ENCODE results near the gene METTL8.
"Not testable (repeated sequence)": the region's sequence is repeated elsewhere in the genome, so short reads cannot be mapped to it uniquely, and the experiment has no call there.

The METTL8 gene

GRCh38 chr2:171345971-171346722 lies 87.6 kb downstream of the METTL8 start:
- no peak for DNase-seq (ENCODE audit: low spot score)

DNA sequence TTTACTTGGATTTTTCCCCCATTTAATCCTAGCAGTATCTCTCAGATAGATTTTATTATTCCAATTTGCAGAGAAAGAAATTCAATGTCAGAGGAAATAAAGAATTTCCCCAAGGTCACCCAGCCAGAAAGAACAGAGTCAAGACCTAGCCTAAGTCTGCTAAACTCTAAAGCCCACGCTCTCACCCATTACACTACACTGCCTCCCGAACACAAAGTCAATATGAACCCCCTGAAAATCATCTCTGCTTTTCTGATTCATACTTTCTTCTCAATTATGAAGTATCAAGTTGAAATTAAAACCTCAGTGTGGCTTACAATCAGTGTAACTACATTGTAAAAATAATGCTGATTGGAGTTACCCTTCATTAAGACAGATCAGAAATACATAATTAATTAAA lies 89.6 kb downstream of the METTL8 start:
- no peak for DNase-seq (ENCODE audit: low spot score)

DNA sequence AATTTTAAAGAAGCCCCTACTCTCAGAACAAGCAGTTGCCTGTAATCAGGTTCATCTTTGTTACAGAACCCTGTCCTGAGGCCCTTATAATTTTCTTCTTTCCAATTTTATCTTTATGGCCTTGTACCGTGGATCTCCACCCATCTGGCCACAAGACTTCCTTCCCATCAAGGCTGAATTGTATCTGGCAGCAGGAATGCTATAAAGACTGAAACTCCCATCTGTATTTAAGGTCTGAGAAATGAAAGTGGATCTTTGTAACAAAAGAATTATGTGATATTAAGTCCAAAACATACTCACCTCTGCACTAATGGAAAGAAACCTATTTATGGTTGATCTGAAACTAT lies 91.8 kb downstream of the METTL8 start:
- DNase-seq (ENCODE audit: low spot score), result no peak

- no peak for DNase-seq (ENCODE audit: low spot score)
These were observed 92.3 kb downstream of the METTL8 start for GRCh38 chr2:171341394-171342066.

- DNase-seq (ENCODE audit: low spot score), result no peak
These were observed 98.8 kb downstream of the METTL8 start for GRCh38 chr2:171334946-171335345.

DNA sequence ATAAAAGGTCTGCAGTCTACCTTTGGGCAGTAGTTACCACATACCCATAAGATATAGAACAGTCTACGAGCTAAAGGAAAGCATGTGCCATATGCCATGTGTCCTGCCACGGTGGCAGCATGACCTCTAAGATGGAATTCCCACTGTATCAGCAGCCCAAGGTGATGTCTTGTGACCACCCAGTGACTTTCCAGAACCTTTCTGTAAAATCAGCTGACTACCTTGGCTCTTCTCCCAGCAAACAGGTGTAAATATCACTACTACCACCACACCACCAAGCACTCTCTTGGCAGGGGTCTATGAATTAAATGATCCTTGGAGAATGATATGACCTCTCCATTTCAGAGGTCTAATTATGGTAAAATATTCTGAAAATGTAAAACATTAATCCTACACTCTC lies 99.6 kb downstream of the METTL8 start:
- DNase-seq (ENCODE audit: low spot score), result no peak

DNA sequence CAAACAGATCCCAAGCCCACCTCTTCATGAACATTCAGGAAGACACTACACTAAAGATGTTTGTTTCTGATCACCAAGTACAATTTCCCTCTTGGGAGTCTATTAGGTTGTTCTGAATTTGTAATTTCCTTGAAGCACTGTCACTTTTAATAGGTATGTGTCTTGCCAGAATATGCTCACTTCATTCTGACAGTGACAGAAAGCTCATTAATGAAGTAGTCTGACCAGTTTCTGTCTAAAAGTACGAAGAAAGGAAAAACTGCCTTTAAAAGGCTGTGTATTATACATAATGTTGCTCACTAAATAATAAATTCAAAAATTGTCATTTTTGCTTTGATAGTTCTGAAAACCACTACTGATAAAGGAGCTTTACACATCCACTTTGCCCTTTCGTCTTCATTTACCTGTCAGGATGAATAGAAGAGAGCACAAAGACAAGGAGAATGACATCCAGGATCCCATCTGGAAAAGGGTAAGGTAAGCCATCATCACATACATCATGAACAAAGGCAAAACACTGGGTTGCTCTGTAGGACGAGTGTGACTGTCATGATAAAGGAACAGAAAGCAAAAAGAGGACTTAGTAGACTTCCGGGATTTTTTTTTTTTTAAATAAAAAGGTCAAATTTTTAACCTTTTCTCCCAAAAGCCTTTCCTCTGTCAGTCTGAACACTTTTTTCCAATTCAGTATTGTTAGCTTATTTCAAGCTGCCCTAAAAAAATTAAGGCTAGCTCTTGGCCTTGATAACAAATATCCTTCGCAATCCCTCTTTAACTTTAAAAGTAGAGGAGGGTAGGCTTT lies 103.4 kb downstream of the METTL8 start:
- no peak for DNase-seq (ENCODE audit: low spot score)

DNA sequence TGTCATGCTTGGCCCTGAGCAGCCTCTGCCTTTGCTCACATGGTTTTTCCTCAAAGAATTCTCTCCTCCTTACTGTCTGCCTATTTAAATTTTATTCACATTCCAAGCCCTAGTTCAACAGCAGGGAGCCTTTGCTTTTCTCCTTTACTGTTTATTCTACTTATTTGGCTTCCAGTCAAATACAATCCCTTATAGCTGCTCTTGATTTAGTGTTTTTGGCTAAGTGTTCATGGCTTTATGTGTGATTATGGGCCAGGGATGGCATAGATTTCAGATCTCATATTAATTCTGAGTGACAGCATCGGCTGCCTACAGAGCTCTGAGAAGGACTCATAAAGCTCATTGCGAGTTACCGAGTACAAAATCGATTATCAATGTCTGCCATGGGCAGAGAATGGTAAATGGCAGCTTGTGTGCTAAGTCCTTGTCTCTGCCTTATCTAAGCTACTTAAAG lies 106.7 kb downstream of the METTL8 start:
- DNase-seq (ENCODE audit: low spot score), result no peak

GRCh38 chr2:171325886-171326585 lies 107.8 kb downstream of the METTL8 start:
- DNase-seq (ENCODE audit: low spot score), result peak; percentile 52

DNA sequence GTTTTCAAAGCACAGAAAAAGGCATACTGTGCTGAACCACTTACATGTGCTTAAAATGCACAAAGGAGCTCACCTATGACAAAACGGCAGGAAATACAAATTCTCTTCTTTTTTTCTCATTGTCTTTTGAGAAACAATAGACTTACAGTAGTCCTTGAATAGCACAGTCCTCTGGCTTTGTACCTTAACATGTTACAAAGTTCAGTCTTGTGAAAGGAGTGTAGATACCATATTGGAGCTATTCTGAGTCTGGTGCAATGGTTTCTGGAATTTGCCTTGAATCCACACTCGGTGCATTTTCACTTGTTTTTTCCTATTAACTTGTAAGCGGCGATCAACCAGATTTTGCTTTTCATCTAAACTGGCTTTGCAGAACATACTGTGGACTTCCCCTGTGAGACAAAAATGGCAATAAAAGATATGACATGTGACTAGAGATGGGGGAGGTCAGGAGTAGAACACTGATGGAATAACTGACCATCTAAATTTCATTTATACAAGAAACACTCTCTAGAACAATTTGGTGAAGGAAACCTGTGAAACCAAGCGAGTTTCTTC lies 109.7 kb downstream of the METTL8 start:
- DNase-seq (ENCODE audit: low spot score), result peak; percentile 66

DNA sequence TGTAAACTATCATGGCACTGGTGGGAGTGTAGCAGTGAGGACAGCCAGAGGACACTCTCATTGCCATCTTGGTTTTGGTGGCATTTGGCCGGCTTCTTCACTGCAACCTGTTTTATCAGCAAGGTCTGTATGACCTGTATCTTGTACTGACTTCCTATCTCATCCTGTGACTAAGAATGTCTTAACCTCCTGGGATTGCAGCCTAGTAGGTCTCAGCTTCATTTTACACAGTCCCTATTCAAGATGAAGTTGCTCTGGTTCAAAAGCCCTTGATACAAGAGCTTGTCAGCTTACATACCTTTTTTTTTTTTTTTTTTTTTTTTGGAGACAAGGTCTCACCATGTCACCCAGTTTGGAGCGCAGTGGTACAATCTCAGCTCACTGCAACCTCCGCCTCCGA lies 110.9 kb downstream of the METTL8 start:
- peak; percentile 28 for DNase-seq (ENCODE audit: low spot score)

DNA sequence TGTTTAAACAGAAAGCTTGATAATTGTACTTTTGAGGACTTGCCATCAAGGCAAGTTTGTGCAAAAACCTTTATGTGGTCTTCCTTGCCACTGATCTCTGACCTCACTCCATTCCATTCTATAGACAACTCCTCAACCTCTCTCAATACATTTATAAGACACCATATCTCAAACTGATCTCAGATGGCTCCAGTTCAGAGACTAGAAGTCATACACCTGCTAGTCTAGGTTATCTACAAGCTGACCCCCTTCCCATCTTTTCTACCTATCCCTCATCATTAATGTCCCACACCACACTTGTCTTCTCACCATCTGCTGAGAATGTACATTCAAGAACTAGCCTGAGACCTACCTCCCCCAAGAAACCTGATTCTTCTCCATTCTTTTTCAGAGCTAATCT lies 113.1 kb downstream of the METTL8 start:
- DNase-seq (ENCODE audit: low spot score), result peak; percentile 54

GRCh38 chr2:171320208-171320621 lies 113.6 kb downstream of the METTL8 start:
- DNase-seq (ENCODE audit: low spot score), result peak; percentile 69

GRCh38 chr2:171319164-171319810 lies 114.5 kb downstream of the METTL8 start:
- DNase-seq (ENCODE audit: low spot score), result peak; percentile 77

GRCh38 chr2:171318463-171318934 lies 115.3 kb downstream of the METTL8 start:
- DNase-seq (ENCODE audit: low spot score), result peak; percentile 57

GRCh38 chr2:171317492-171318125 lies 116.2 kb downstream of the METTL8 start:
- peak; percentile 86 for DNase-seq (ENCODE audit: low spot score)

DNA sequence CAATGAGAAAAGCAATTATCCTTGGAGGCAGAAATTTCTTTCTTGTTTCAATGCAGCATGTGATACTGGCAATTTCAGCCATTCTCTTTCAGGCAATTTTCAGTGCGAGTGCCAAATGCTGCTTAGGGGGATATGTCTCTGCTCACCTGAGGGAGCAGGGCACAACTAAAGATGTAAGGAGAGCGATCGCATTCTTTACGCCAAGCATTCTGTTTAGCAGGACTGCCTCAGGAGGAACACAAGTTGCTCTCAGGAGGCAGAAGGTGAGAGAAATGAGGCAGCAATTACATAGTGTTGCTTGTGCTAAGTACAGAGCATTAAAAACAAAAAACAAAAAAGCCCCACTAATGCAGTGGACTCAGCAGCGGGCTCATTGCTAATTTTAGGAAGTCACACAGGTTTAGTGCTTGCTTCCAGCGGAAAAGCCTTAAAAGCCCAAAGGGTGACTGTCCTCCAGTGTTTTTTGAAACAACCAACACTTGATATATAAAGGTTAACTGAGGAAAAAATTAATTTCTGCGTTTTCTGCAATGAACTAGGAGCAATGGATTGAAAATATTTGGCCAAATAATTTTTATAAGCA lies 116.9 kb downstream of the METTL8 start:
- DNase-seq (ENCODE audit: low spot score), result no peak

DNA sequence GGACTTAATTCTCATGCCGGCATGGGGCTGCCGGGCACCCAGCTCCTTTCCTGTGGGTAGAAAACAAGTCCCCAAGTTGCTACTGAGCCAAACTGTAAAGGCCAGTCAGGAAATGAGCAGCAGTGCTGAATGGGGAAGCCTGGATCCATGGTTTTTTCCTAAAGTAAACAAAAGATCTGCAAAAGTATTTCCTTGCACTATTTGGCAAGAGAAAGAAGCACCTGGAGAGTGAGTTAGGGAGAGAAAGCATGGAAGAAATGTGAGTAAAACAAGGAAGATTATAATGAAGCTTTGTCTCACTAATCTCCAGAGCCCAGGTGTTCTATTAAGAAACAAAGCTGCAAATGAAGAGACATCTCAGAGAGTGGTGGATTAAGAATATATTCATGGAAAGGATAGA lies 117.6 kb downstream of the METTL8 start:
- no peak for DNase-seq (ENCODE audit: low spot score)

GRCh38 chr2:171315781-171316180 lies 118.0 kb downstream of the METTL8 start:
- no peak for DNase-seq (ENCODE audit: low spot score)

- DNase-seq (ENCODE audit: low spot score), result not testable (repeated sequence)
These were observed 121.6 kb downstream of the METTL8 start for GRCh38 chr2:171312182-171312581.
